Stomach (tissue), 9 donors: Measurements from ENCODE around the gene ATG7. TPM values are rescaled to one million over a fixed set of nuclear protein-coding genes. Genes with fewer than 3 reads are reported as not detected.

ENCODE experiments used
- DNase-seq, 2 donors: peaks; one replicate each; pipeline versions ENCODE4 v3.0.0 to v3.0.0-alpha.2; 2013 to 2019
- H3K27ac ChIP-seq, 5 donors: fragments of 200-600 bp in 4 of 5; sonication (generic) in 4 of 5; one replicate each; pipeline ENCODE4 v1.5.1; 2013 to 2019; ENCODE audit warnings: mild to moderate bottlenecking in 1 of 5, moderate library complexity in 1 of 5
- H3K27me3 ChIP-seq, 3 donors: fragments of 200-600 bp; sonication (generic); one replicate each; pipeline ENCODE4 v1.5.1; 2017 to 2019; ENCODE audit warnings: mixed run types in 1 of 3
- H3K36me3 ChIP-seq, 4 donors: fragments of 200-600 bp; sonication (generic); 1 replicate in 3 of 4; 2 replicates in 1 of 4; pipeline ENCODE4 v1.5.1; 2016 to 2019
- H3K4me1 ChIP-seq, 4 donors: fragments of 200-600 bp; sonication (generic); one replicate each; pipeline ENCODE4 v1.5.1; 2016 to 2019
- H3K4me3 ChIP-seq, 4 donors: fragments of 200-600 bp; sonication (generic) in 3 of 4; one replicate each; pipeline ENCODE4 v1.5.1; 2016 to 2019; ENCODE audit warnings: mild to moderate bottlenecking in 1 of 4
- H3K9me3 ChIP-seq, 4 donors: fragments of 200-600 bp; sonication (generic); one replicate each; pipeline ENCODE4 v1.5.1; 2016 to 2019
- CTCF ChIP-seq, 7 experiments: fragments of 450-650 bp in 4 of 7; fragments of 200-600 bp in 3 of 7; sonication (generic) in 3 of 7; IDR thresholded peaks; one replicate each; pipeline ENCODE4 v1.5.1; 2016 to 2019; ENCODE audit warnings: antibody characterized with exemption in 7 of 7, control low read depth in 2 of 7, mild to moderate bottlenecking in 1 of 7
- EP300 ChIP-seq: sonication (generic); formaldehyde crosslinking; IDR thresholded peaks from one replicate; pipeline ENCODE4 v1.6.1; 2017; ENCODE audit warnings: antibody characterized with exemption
- POLR2A ChIP-seq, 4 donors: fragments of 450-650 bp; IDR thresholded peaks; one replicate each; pipeline ENCODE4 v1.6.1; 2016; ENCODE audit warnings: antibody characterized with exemption in 4 of 4, control low read depth in 2 of 4, mild to moderate bottlenecking in 1 of 4, moderate library complexity in 1 of 4
- POLR2AphosphoS5 ChIP-seq, 3 donors: sonication (generic); formaldehyde crosslinking; IDR thresholded peaks; one replicate each; pipeline ENCODE4 v1.6.1; 2016; ENCODE audit warnings: antibody characterized with exemption in 3 of 3
- WGBS, 5 donors: extraction: QIAGEN DNeasy Blood & Tissue Kit in 3 of 5; methylation state at CpG; one replicate each; pipeline versions ENCODE4 v1.1.5 to v1.1.7; 2013 to 2018; 5-methylcytosine and 5-hydroxymethylcytosine counted together
- intact Hi-C: fragments of 100-400 bp; cut with DNase I; formaldehyde crosslinking; loops from one replicate; pipeline ENCODE4 v1.15.1; 2023; ENCODE audit warnings: low total_unique reads
- polyA plus RNA-seq, 3 donors: library from polyadenylated mRNA; stranded (reverse); fragments of 200-250 nt; gene quantifications; one replicate each; pipeline ENCODE4 v1.2.3, GENCODE V29; 2013
- total RNA-seq, 5 donors: library from RNA; depleted of rRNA; stranded (reverse); fragments of >200 nt; gene quantifications; one replicate each; pipeline versions ENCODE4 v1.1.0 to v1.2.3, GENCODE V29; 2014 to 2016
- donor health status: healthy with polysubstance abuse.
- donor health status: Bipolar disorder and iron deficiency.
- donor health status: healthy.

The ATG7 gene
- total and polyA plus RNA-seq, 8 donors = 6.8 to 167 (median 15.1) TPM

GRCh38 chr3:11587766-11588165, 315.6 kb downstream of the ATG7 start:
- WGBS, 5 donors = 75 to 85% (median 77%) methylated on average over 12 of the region's 12 CpGs
- intact Hi-C loops = no loop called here
- no peak for TF ChIP-seq POLR2AphosphoS5 (IDR thresholded peaks at IDR 0.05)
- no peak for TF ChIP-seq CTCF (IDR thresholded peaks at IDR 0.05)
- no peak for TF ChIP-seq POLR2A (IDR thresholded peaks at IDR 0.05)
- no peak for TF ChIP-seq EP300
- DNase-seq = no peak
- Histone ChIP-seq H3K27ac (peak overlapping the region in 3 of 5 donors; percentile 42 to 78 (median 48)), H3K36me3 (no peaks in the 10 kb centered on the region), H3K27me3 (no peaks in the 10 kb centered on the region), H3K4me3 (no peak overlapping the region), H3K9me3 (no peaks in the 10 kb centered on the region), H3K4me1 (peaks cover 61 to 82% (median 69%) of the 10 kb centered on the region in 4 donors)

- TF ChIP-seq POLR2AphosphoS5 (IDR thresholded peaks at IDR 0.05) (no peak), EP300 (no peak), POLR2A (IDR thresholded peaks at IDR 0.05) (no peak), CTCF (IDR thresholded peaks at IDR 0.05) (no peak)
- Histone ChIP-seq H3K27ac (peak overlapping the region in 3 of 5 donors; percentile 42 to 79 (median 78)), H3K9me3 (no peaks in the 10 kb centered on the region), H3K4me1 (peaks cover 55 to 82% (median 67%) of the 10 kb centered on the region in 4 donors), H3K4me3 (no peak overlapping the region), H3K27me3 (no peaks in the 10 kb centered on the region), H3K36me3 (no peaks in the 10 kb centered on the region)
- no peak for DNase-seq
- intact Hi-C loops = no loop called here
- WGBS, 5 donors = 79 to 82% (median 82%) methylated on average over 5 of the region's 5 CpGs
Measured at GRCh38 chr3:11588338-11588737, 316.1 kb downstream of the ATG7 start.

GRCh38 chr3:11588755-11589154, 316.6 kb downstream of the ATG7 start:
- Histone ChIP-seq H3K27me3 (no peaks in the 10 kb centered on the region), H3K36me3 (no peaks in the 10 kb centered on the region), H3K4me1 (peaks cover 51 to 82% (median 65%) of the 10 kb centered on the region in 4 donors), H3K27ac (peak overlapping the region in 2 of 5 donors; percentile 78 to 79), H3K9me3 (no peaks in the 10 kb centered on the region), H3K4me3 (no peak overlapping the region)
- intact Hi-C loops = no loop called here
- WGBS, 5 donors = 51 to 66% (median 58%) methylated on average over 3 of the region's 3 CpGs
- no peak for DNase-seq
- TF ChIP-seq CTCF (IDR thresholded peaks at IDR 0.05) (no peak), POLR2A (IDR thresholded peaks at IDR 0.05) (no peak), POLR2AphosphoS5 (IDR thresholded peaks at IDR 0.05) (no peak), EP300 (no peak)

GRCh38 chr3:11589706-11590105, 317.5 kb downstream of the ATG7 start:
- Histone ChIP-seq H3K4me1 (peaks cover 47 to 75% (median 64%) of the 10 kb centered on the region in 4 donors), H3K9me3 (no peaks in the 10 kb centered on the region), H3K27me3 (no peaks in the 10 kb centered on the region), H3K27ac (peak overlapping the region in 2 of 5 donors; percentile 78 to 79), H3K36me3 (peaks cover 0 to 5% (median 2%) of the 10 kb centered on the region in 4 donors), H3K4me3 (no peak overlapping the region)
- DNase-seq = no peak
- intact Hi-C loops = no loop called here
- WGBS, 5 donors = 81 to 87% (median 86%) methylated on average over 11 of the region's 11 CpGs
- TF ChIP-seq POLR2A (IDR thresholded peaks at IDR 0.05) (no peak), POLR2AphosphoS5 (IDR thresholded peaks at IDR 0.05) (no peak), EP300 (no peak)

GRCh38 chr3:11591002-11591355, 318.8 kb downstream of the ATG7 start:
- TF ChIP-seq POLR2AphosphoS5 (IDR thresholded peaks at IDR 0.05) = no peak
- no peak for TF ChIP-seq CTCF (IDR thresholded peaks at IDR 0.05)
- TF ChIP-seq POLR2A (IDR thresholded peaks at IDR 0.05) = no peak
- TF ChIP-seq EP300 = no peak
- DNase-seq = peak in 1 of 2 donors; percentile 24
- no peaks in the 10 kb centered on the region for H3K27me3 ChIP-seq
- peak overlapping the region; percentile 3 to 79 (median 76) for H3K27ac ChIP-seq
- intact Hi-C loops = no loop called here
- peaks cover 47 to 75% (median 62%) of the 10 kb centered on the region in 4 donors for H3K4me1 ChIP-seq
- WGBS, 5 donors = 36 to 50% (median 41%) methylated on average over 7 of the region's 7 CpGs
- no peak overlapping the region for H3K4me3 ChIP-seq
- H3K9me3 ChIP-seq = no peaks in the 10 kb centered on the region
- H3K36me3 ChIP-seq = peaks cover 0 to 7% (median 2%) of the 10 kb centered on the region in 4 donors
